Measurements from ENCODE around the gene ZNF684.

ZNF684 gene

DNA sequence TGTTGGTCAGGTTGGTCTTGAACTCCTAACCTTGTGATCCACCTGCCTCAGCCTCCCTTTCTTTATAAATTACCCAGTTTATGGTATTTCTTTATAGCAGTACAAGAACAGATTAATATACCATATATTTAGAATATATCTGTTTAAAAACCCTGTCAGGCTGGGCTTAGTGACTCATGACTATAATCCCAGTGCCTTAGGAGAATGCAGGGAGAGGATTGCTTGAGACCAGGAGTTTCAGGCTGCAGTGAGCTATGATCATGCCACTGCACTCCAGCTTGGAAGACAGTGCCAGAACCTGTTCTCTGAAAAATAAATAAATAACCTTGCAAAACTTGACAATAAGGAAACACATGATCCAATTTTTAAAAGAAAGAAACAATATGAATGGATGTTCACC is 43.9 kb downstream of the ZNF684 start:
- DNase-seq: no peak

DNA sequence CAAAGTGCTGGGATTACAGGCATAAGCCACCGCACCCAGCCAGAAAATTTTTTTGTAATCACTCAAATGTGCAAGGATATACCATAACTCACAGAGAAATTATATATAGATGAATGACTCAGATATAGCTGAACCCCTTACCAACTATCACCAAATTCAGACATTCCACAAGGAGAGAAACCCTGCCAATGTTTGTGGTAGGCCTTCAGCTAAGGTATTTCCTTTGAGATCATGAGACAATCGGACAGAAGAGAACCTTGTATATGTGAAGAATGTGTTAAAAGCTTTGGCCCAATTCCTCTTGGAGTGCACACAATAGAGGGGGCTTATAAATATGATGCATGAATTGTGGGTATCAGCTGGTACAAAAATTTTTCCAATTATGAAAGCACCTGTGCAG is 50.7 kb downstream of the ZNF684 start:
- no peak for DNase-seq

DNA sequence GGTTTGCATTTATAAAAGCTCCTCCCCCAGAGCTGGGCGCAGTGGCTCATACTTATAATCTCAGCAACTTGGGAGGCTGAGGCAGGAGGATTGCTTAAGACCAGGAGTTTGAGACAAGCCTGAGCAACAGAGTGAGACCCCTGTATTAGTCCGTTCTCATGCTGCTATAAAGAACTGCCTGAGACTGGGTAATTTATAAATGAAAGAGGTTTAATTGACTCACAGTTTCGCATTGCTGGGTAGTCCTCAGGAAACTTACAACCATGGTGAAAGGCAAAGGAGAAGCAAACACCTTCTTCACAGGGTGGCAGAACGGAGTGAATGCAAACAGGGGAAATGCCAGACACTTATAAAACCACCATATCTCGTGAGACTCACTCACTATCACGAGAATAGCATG is 52.5 kb downstream of the ZNF684 start:
- DNase-seq: no peak

DNA sequence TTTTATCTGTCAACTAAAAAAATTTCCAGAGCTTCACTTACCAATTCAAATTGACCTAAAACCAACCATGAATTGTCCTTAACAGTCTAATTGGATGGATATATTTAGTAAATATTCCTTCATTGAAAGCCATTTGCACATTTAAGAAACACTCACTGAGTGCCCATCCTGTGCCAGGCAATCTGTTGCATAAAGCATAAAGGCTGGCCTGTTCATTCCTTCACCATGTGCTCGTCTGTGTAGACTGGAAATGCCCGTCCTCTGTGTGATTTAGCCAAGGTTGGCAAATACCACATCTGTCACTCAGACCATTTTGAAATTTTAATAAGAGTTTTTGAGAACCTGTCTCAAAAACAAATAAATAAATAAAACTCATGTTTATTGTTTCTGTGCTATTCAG is 57.1 kb downstream of the ZNF684 start:
- DNase-seq: no peak

DNA sequence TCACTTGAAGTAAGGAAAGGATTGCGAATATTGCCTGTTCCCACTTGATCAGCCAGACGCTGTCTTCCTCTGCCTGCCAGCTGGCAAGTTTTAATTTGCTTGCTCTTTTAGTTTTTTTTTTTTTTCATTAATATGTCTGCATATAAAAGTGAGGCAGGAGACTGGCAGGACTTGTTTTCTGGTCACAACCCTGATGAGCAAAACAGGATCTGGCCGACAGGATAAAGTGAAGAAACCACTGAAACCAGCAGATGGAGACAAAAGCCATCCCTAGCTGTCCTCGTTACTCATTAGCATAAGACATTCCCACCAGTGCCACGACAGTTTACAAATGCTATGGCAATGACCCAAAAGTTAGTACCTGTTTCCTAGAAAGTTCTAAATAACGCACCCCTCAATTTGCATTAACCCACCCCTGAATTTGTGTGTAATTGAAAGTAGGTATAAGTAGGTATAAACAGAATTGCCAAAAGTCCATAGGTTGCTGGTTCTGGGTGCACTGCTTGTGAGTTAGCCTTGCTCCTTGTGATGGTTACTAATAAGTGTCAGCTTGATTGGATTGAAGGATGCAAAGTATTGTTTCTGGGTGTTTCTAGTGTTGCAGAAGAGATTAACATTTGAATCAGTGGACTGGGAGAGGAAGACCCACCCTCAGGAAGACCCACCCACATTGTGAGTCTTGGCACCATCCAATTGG is 60.8 kb downstream of the ZNF684 start:
- DNase-seq: peak; percentile 71

DNA sequence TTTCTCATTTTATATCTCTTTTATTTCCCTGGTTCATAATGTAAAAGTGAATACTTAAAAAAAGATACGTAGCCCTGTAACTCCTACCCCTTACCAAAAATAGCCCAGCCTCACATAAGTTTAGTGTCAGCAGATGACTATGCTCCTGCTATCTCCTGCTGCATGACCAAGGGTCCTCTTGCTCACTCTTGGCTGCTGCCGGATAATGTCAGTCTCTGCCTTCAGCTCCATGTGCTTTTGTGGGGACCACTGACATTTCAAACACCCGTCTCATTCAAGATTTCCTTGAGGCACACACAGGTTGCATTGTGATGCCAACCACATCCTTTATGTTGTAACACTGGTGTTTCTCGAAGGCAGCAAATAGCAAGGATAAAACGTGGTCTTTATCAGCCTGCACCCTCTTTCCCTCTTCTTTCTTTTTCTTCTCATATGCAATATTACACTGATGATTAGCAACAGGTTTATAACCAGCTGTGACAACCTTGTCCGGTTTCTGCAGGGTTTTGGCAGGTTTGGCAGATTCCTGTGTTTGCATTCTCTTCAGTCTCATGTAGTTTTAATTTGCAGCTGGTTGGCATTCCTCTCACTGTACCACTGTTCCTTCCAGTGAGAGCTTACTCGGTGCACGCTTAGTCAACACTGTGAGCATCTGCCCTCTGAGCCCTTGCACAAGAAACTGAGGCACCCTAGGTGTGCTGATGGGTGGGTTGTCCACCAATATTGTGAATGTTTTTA is 62.2 kb downstream of the ZNF684 start:
- DNase-seq: no peak

DNA sequence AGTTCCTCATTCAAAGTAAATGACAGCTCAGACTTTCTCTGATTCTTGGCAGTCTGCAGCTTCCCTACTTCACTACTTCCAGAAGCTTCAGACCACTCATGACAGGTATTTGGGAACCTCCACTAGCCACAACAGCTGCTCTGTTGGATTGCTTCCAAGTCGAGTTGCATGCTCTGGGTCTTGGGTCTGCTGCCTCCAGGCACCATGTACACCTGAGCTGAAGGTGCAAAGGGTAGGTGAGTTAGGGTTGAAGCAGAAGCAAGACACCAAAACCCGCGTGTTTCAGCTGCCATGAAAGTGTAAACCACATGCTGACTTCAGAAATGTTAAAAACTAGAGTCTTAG is 62.7 kb downstream of the ZNF684 start:
- no peak for DNase-seq

DNA sequence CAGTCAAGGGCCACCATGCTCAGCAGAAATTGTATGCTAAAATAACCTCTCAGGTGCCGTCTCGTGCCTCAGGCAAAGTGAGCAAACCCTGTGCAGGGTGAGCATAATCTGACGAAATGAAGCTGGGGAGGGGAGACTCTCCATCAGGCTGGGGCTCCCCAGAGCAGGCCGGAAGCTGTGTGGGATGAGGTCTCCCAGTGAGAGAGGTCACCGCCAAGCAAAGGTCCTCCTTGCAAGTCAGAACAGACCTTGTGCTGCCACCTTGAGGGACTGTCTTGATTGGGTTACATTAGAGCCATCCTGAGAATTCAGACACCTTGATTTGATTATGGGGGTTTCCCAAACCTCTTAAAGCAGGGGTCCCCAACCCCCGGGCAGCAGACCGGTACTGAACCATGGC is 64.2 kb downstream of the ZNF684 start:
- no peak for DNase-seq

Measured in DMS53 (cell line).